ENCODE measurements around the gene GAS6. TPM values are rescaled to one million over a fixed set of nuclear protein-coding genes. Genes with fewer than 3 reads are reported as not detected.
A peak's percentile ranks its signal among the peaks of the same experiment; 100 is the strongest.

The GAS6 gene
- total RNA-seq, 6 experiments from 2014 or later, result 669 to 813 (median 715) TPM

- no peak for DNase-seq
- Mint-ChIP-seq H3K9me3 (no peaks in the 10 kb centered on the region), H3K27ac (no peak overlapping the region), H3K27me3 (ENCODE audit: insufficient read depth) (peaks cover 2% of the 10 kb centered on the region), H3K4me3 (no peak overlapping the region), H3K36me3 (ENCODE audit: low read depth) (no peaks in the 10 kb centered on the region), H3K4me1 (ENCODE audit: low read depth) (no peaks in the 10 kb centered on the region; the same call in 1 of the 2 replicates)
- TF ChIP-seq, protein P1, sequence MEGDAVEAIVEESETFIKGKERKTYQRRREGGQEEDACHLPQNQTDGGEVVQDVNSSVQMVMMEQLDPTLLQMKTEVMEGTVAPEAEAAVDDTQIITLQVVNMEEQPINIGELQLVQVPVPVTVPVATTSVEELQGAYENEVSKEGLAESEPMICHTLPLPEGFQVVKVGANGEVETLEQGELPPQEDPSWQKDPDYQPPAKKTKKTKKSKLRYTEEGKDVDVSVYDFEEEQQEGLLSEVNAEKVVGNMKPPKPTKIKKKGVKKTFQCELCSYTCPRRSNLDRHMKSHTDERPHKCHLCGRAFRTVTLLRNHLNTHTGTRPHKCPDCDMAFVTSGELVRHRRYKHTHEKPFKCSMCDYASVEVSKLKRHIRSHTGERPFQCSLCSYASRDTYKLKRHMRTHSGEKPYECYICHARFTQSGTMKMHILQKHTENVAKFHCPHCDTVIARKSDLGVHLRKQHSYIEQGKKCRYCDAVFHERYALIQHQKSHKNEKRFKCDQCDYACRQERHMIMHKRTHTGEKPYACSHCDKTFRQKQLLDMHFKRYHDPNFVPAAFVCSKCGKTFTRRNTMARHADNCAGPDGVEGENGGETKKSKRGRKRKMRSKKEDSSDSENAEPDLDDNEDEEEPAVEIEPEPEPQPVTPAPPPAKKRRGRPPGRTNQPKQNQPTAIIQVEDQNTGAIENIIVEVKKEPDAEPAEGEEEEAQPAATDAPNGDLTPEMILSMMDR (IDR thresholded peaks at IDR 0.05), result no peak
Measured at GRCh38 chr13:113787694-113788093, 76.2 kb downstream of the GAS6 start.

GRCh38 chr13:113786262-113786841 is 77.5 kb downstream of the GAS6 start:
- no peaks in the 10 kb centered on the region for H3K36me3 Mint-ChIP-seq (ENCODE audit: low read depth)
- no peak overlapping the region for H3K4me3 Mint-ChIP-seq

DNA sequence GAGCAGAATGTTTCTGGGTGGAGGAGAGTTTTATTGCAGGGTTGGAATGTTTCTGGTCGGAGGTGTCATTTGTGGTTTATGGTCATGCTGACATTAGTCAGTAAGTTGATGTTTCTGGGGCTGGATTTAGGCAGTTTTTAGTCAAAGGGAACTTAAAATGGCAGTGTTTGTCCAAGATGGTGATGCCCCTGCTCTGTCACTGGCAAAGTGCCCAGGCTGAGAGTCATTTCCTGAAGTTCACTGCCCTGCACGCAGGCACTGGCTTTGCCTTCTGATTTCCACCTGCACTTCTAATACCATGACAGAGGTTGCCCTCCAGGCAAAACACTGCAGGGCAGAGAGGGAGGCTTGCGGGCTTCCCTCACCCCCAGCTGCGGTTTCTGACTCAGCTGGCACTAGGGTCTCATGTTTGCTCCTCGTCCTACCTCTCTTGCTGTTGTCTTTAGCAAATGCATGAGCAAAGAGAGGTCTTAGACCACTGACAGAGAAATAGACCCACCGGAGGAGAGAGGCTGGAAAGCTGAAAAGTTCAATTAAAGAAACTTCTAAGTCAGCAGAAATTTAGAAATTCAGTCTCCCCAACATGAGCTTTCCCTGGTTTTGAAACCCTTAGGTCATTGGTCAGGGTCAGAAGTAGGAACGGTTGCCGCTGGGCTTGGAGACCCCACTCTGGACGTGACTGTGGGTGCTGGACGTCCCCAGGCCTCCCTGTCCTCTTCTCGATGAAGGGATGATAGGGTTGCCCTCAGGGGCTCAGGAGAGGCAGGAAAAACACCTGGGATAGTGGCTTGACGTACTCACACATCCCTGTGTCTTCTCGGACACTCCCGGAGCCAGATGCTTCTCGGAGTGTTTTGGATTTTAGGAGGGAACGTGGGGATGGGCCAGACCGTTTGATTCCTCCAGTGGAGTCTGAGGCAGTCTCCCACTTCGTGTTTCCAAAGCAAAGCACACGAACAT is 78.5 kb downstream of the GAS6 start:
- Mint-ChIP-seq H3K4me3 (peak overlapping the region; percentile 6; the same call in 1 of the 2 replicates), H3K4me1 (ENCODE audit: low read depth) (no peaks in the 10 kb centered on the region; the same call in 1 of the 2 replicates), H3K27me3 (ENCODE audit: insufficient read depth) (peaks cover 2% of the 10 kb centered on the region), H3K9me3 (no peaks in the 10 kb centered on the region), H3K36me3 (ENCODE audit: low read depth) (no peaks in the 10 kb centered on the region), H3K27ac (peak overlapping the region; percentile 30)
- TF ChIP-seq, protein P1 (IDR thresholded peaks at IDR 0.05), result no peak
- peak; percentile 97 for DNase-seq

More at GRCh38 chr13:113786262-113786841, 77.5 kb downstream of the GAS6 start:
- H3K9me3 Mint-ChIP-seq, result no peaks in the 10 kb centered on the region
- peaks cover 2% of the 10 kb centered on the region for H3K27me3 Mint-ChIP-seq (ENCODE audit: insufficient read depth)
- TF ChIP-seq, protein P1 (IDR thresholded peaks at IDR 0.05), result no peak
- peak; percentile 71 for DNase-seq
- H3K4me1 Mint-ChIP-seq (ENCODE audit: low read depth), result no peaks in the 10 kb centered on the region; the same call in 1 of the 2 replicates
- no peak overlapping the region for H3K27ac Mint-ChIP-seq

- Mint-ChIP-seq H3K9me3 (no peaks in the 10 kb centered on the region), H3K4me3 (peak overlapping the region; percentile 23; the same call in 1 of the 2 replicates), H3K36me3 (ENCODE audit: low read depth) (no peaks in the 10 kb centered on the region), H3K4me1 (ENCODE audit: low read depth) (no peaks in the 10 kb centered on the region; the same call in 1 of the 2 replicates), H3K27ac (peak overlapping the region; percentile 30), H3K27me3 (ENCODE audit: insufficient read depth) (peaks cover 2% of the 10 kb centered on the region)
- DNase-seq, result no peak
- TF ChIP-seq, protein P1 (IDR thresholded peaks at IDR 0.05), result no peak
Measured at GRCh38 chr13:113784645-113785024, 79.2 kb downstream of the GAS6 start.

DNA sequence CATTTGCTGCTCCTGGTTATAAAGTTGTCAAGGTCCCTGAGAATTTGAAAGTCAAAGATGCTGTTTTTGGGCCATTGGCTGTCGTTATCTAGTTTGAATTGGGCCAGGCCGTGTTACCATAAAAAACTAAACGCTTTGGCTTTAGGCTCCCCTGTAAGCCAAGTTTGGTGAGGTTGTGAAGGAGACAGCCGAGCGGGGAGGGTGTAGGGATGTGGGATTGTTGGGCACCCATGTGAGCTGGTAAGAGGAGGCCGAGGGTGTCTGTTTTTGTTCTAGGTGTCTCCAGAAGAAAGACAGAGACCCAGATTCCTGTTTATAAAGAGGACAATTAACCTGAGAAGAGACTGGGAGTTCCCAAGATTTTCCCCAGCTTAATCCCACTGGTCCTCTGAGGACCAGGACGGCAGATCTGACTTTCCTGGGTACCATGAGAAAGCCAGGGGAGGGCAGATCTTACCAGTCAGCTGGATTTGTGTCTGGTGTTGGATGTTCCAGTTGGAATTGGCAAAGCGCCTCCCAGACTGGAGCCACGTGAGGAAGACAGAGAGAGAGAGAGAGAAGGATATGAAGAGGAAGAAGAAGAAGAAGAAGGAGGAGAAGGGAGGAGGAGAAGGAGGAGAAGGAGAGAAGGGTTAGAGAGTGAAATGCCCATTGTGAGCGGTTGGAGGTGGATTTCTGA is 79.8 kb downstream of the GAS6 start:
- no peak for DNase-seq
- Mint-ChIP-seq H3K4me1 (ENCODE audit: low read depth) (no peaks in the 10 kb centered on the region; the same call in 1 of the 2 replicates), H3K27me3 (ENCODE audit: insufficient read depth) (peaks cover 2% of the 10 kb centered on the region), H3K36me3 (ENCODE audit: low read depth) (no peaks in the 10 kb centered on the region), H3K4me3 (peak overlapping the region; percentile 23), H3K27ac (peak overlapping the region; percentile 30), H3K9me3 (no peaks in the 10 kb centered on the region)
- TF ChIP-seq, protein P1 (IDR thresholded peaks at IDR 0.05), result no peak
